Bronchial epithelial cell (primary cell): ENCODE results near the gene OPALIN. TPM values are rescaled to one million over a fixed set of nuclear protein-coding genes. Genes with fewer than 3 reads are reported as not detected.

Experiments used
- DNase-seq: peaks from one replicate; pipeline ENCODE4 v3.0.0-alpha.2; 2010; ENCODE audit warnings: low read depth
- FAIRE-seq: peaks from 2 replicates; lab custom pipeline; 2011; peaks lifted over from hg19 to GRCh38; lab: Jason Lieb, UNC
- H3K27me3 ChIP-seq: 2 replicates; pipeline ENCODE4 v1.5.1; 2011; ENCODE audit warnings: low read length; ENCODE audit not compliant: control insufficient read depth, insufficient read depth
- H3K36me3 ChIP-seq: 2 replicates; pipeline ENCODE4 v1.5.1; 2011; ENCODE audit warnings: low read length; ENCODE audit not compliant: control insufficient read depth, insufficient read depth
- H3K4me3 ChIP-seq: 2 replicates; pipeline ENCODE4 v1.5.1; 2011; ENCODE audit warnings: mild to moderate bottlenecking, low read depth, low read length, control low read depth
- total RNA-seq: library from RNA; depleted of rRNA; stranded (reverse); fragments of >200 nt; gene quantifications from 2 replicates; pipeline ENCODE4 v1.2.1, GENCODE V29; 2014
- TF ChIP-seq, protein P1 (sequence below): IDR thresholded peaks from 2 replicates; pipeline ENCODE4 v1.5.1; 2011; ENCODE audit warnings: mild to moderate bottlenecking, moderate library complexity, low read length, control low read depth, inconsistent platforms; ENCODE audit not compliant: insufficient read depth, severe bottlenecking

Gene OPALIN
- total RNA-seq, 1 donor from 2014 or later, result not detected

DNA sequence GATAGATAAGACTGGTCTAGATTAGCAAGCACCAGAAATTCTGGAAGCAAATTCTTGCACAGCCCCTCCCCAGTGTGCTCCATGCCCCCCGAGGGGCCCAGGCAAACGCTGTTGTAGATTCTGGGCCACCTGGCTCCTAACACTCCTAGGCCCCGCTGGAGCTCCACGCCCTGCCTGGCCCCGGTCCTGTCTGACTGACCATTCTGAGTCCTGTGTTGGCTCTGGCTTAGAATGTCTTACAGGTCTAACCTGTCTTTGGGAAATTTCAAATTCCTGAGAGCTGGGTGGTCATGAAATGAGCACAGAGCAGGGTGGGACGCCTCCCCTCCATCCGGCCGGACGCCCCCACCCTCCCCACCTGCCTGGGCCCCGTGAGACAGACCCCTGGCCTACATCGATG is 12.6 kb upstream of the OPALIN start:
- DNase-seq, result no peak
- FAIRE-seq, result no peak
- TF ChIP-seq, protein P1, sequence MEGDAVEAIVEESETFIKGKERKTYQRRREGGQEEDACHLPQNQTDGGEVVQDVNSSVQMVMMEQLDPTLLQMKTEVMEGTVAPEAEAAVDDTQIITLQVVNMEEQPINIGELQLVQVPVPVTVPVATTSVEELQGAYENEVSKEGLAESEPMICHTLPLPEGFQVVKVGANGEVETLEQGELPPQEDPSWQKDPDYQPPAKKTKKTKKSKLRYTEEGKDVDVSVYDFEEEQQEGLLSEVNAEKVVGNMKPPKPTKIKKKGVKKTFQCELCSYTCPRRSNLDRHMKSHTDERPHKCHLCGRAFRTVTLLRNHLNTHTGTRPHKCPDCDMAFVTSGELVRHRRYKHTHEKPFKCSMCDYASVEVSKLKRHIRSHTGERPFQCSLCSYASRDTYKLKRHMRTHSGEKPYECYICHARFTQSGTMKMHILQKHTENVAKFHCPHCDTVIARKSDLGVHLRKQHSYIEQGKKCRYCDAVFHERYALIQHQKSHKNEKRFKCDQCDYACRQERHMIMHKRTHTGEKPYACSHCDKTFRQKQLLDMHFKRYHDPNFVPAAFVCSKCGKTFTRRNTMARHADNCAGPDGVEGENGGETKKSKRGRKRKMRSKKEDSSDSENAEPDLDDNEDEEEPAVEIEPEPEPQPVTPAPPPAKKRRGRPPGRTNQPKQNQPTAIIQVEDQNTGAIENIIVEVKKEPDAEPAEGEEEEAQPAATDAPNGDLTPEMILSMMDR, result no peak
- Histone ChIP-seq H3K4me3 (no peak overlapping the region), H3K27me3 (no peaks in the 10 kb centered on the region), H3K36me3 (no peaks in the 10 kb centered on the region)

DNA sequence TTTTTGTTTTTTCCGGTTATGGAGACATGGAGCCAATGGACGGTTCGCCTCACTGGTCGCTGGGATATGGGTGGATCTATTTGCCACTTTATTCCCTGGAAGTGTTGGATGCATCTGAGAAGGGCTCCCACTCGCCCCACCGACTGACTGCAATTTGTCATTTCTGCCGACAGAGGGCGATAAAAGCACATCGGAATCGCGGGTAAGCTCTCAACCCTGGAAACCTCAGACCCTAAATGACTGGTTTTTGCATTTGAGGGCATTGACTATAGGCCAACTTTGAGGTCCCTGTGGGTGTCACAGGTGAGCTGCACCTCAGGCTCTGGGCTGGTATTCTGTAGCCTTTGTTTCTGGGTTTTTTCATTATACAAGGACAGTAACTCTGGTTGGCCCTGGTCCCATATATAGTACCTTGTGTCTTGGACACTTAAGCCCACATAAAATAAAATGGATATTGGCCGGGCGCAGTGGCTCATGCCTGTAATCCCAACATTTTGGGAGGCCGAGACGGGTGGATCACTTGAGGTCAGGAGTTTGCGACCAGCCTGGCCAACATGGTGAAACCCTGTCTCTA is 11.9 kb upstream of the OPALIN start:
- no peak overlapping the region for H3K4me3 ChIP-seq
- TF ChIP-seq, protein P1, result peak; percentile 80
- DNase-seq (peak; percentile 35), FAIRE-seq (no peak)
- H3K36me3 ChIP-seq, result no peaks in the 10 kb centered on the region
- no peaks in the 10 kb centered on the region for H3K27me3 ChIP-seq

DNA sequence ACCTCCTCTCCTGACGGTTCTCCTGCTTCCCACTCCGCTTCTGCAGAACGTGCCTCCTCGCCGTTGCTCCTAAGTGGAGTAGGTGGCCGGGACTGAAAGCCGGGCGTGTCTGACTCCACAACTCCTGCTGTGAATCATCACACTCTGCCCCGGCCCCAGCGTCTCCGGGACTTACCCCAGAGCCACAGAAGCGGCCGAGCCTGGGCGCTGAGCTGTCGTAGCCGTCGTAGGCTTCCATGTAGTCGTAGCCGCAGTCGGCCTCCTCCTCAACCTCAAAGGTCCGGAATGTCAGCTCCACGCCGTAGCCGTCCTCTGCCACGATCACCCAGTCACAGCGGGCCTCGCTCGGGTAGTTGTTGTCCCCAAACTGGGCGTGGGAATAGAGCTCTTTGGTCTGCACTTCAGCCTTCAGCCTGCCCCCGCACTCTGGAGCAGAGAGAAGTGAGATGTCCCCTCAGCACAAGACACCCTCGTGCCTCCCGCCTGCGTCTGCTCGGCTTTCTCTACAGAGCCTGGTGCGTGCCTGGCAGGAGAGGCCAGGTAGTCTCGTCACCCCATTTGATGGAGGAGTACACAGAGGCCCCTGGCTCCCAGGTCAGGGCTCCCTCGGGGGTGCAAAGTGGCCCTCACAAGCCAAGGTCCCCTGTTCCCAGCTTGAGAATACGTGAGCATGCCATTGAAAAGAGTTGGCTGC is 11.2 kb upstream of the OPALIN start:
- DNase-seq (peak; percentile 11), FAIRE-seq (no peak)

DNA sequence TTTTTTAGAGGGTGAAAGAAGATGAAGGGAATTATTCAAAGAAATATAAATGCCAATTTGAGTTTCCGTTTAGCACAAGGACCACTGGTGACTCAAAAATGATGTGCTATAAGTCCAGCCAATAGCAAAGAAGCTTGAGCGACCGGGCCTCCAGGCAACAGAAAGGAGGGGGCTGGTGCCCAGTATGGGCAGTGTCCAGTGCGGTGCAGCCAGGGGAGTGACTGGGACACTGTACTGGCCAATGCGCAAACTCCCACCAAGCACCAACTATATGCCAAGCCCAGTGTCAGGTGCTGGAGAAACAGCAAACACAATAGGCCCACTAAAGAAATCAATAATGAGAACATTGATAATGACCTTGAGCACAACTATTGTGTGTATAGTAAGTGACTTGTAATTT is 10.2 kb upstream of the OPALIN start:
- DNase-seq (no peak), FAIRE-seq (no peak)
- H3K4me3 ChIP-seq, result no peak overlapping the region
- H3K27me3 ChIP-seq, result no peaks in the 10 kb centered on the region
- TF ChIP-seq, protein P1, result no peak
- H3K36me3 ChIP-seq, result no peaks in the 10 kb centered on the region

More for the DNA sequence above, 11.2 kb upstream of the OPALIN start:
- Histone ChIP-seq H3K4me3 (no peak overlapping the region), H3K27me3 (no peaks in the 10 kb centered on the region), H3K36me3 (no peaks in the 10 kb centered on the region)
- TF ChIP-seq, protein P1, result no peak

DNA sequence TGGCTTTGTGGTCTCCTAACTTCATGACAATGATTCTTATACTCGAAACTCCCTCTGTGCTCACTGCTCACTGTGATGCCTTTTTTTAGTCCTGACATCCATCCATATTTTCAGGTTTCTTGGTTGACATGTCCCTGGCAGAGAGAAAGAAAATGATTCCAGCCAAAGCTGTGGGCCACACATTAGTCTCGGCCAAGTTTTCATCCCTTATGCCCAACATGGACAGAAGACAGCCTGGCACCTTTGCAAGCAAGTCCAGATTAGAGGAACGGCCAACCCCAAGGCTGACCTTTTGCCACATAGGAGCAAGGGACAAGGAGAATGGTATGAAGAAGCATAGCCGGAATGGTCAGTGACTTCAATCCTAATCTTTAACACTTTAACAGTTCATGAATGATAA is 8.7 kb upstream of the OPALIN start:
- DNase-seq, result no peak
- FAIRE-seq, result no peak
- H3K36me3 ChIP-seq, result no peaks in the 10 kb centered on the region
- TF ChIP-seq, protein P1, result no peak
- no peak overlapping the region for H3K4me3 ChIP-seq
- no peaks in the 10 kb centered on the region for H3K27me3 ChIP-seq

DNA sequence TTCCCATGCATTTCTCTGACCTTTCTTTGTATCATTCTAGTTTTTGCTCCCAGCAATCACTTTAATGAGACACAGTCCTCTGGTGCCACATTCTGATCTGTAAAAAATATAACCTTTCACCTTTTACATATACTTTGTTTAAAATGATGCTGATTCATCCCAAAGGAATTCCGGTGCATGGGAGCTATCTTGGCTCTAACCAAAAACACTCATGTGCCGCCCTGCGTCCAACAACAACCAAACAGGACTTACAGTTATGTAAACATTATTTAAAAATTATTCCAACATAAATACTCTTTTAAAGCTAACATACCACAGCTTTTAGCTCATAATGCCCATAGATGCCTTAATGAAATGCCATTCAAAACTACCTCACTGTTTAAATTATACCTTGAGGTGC is 7.7 kb upstream of the OPALIN start:
- TF ChIP-seq, protein P1, result no peak
- peak; percentile 48 for DNase-seq
- Histone ChIP-seq H3K36me3 (no peaks in the 10 kb centered on the region), H3K4me3 (no peak overlapping the region), H3K27me3 (no peaks in the 10 kb centered on the region)
- no peak for FAIRE-seq
